SU-DHL-6 (cell line): ENCODE measurements around the gene LRRFIP1.

ENCODE experiments used
- H2AFZ ChIP-seq: fragments of 200-600 bp; sonication (generic); 2 replicates; pipeline ENCODE4 v1.6.1; 2014; ENCODE audit warnings: low read depth, mild to moderate bottlenecking, moderate library complexity, mixed read lengths, antibody characterized with exemption, low read length; ENCODE audit not compliant: severe bottlenecking
- H3F3A ChIP-seq: fragments of 200-600 bp; shearing (Covaris generic); 2 replicates; pipeline ENCODE4 v1.6.0; 2016; ENCODE audit warnings: antibody characterized with exemption, mild to moderate bottlenecking; ENCODE audit not compliant: insufficient read depth
- H3K27ac ChIP-seq: fragments of 200-600 bp; sonication (generic); 2 replicates; pipeline ENCODE4 v1.5.1; 2016; ENCODE audit warnings: low read depth, mild to moderate bottlenecking, low read length, moderate library complexity, mixed read lengths
- H3K27me3 ChIP-seq: fragments of 200-600 bp; sonication (generic), shearing (Covaris generic); 2 replicates; pipeline ENCODE4 v1.6.0; 2014; ENCODE audit warnings: mild to moderate bottlenecking, low read length
- H3K36me3 ChIP-seq: fragments of 200-600 bp; sonication (generic); 2 replicates; pipeline ENCODE4 v1.6.1; 2014; ENCODE audit warnings: mild to moderate bottlenecking, low read length, mixed read lengths
- H3K4me2 ChIP-seq: fragments of 300-600, 200-600 bp; shearing (Covaris generic), sonication (generic); 2 replicates; pipeline ENCODE4 v1.6.0; 2014; ENCODE audit warnings: low read length, low read depth, mild to moderate bottlenecking; ENCODE audit not compliant: poor library complexity, severe bottlenecking
- H3K4me3 ChIP-seq: fragments of 200-600 bp; sonication (generic); 2 replicates; pipeline ENCODE4 v1.5.1; 2014; ENCODE audit warnings: antibody characterized with exemption, low read length, mild to moderate bottlenecking, mixed read lengths; ENCODE audit not compliant: insufficient read depth, poor library complexity, severe bottlenecking
- H3K79me2 ChIP-seq: fragments of 200-600 bp; sonication (generic); 2 replicates; pipeline ENCODE4 v1.6.1; 2014; ENCODE audit warnings: mild to moderate bottlenecking, low read length, moderate library complexity; ENCODE audit not compliant: insufficient read depth
- H3K9ac ChIP-seq: fragments of 200-600 bp; sonication (generic); 2 replicates; pipeline ENCODE4 v1.7.0; 2014; ENCODE audit warnings: mild to moderate bottlenecking, low read length
- H3K9me2 ChIP-seq: fragments of 200-600 bp; sonication (generic); replicated peaks from 2 replicates; pipeline ENCODE4 v1.6.1; 2014; ENCODE audit warnings: low read length; ENCODE audit not compliant: insufficient read depth
- H3K9me3 ChIP-seq: fragments of 200-600 bp; sonication (generic); 2 replicates; pipeline ENCODE4 v1.6.1; 2014; ENCODE audit warnings: low read length, mixed read lengths; ENCODE audit not compliant: insufficient read depth
- H4K20me1 ChIP-seq: fragments of 200-600 bp; sonication (generic); 2 replicates; pipeline ENCODE4 v1.6.1; 2014; ENCODE audit warnings: low read depth, mild to moderate bottlenecking, antibody characterized with exemption, low read length, moderate library complexity, mixed read lengths
- CTCF ChIP-seq: fragments of 200-600 bp; sonication (generic); IDR thresholded peaks from one replicate; pipeline ENCODE4 v1.5.1; 2017; ENCODE audit warnings: antibody characterized with exemption, mild to moderate bottlenecking, low read length, moderate library complexity; ENCODE audit not compliant: insufficient read depth, poor library complexity, severe bottlenecking
- EZH2phosphoT487 ChIP-seq: fragments of 200-600 bp; sonication (generic), shearing (Covaris generic); conservative IDR thresholded peaks from 2 replicates; pipeline ENCODE4 v1.6.1; 2018; ENCODE audit warnings: mild to moderate bottlenecking, antibody characterized with exemption, low read length, moderate library complexity, mixed read lengths

LRRFIP1 gene

GRCh38 chr2:237639836-237640220 is 12.4 kb downstream of the LRRFIP1 start:
- no peaks in the 10 kb centered on the region for H3F3A ChIP-seq
- no peak overlapping the region for H2AFZ ChIP-seq
- no peak overlapping the region for H3K9ac ChIP-seq
- H3K4me2 ChIP-seq: no peak overlapping the region
- no peaks in the 10 kb centered on the region for H3K9me2 ChIP-seq
- no peaks in the 10 kb centered on the region for H3K36me3 ChIP-seq
- H3K4me3 ChIP-seq: no peak overlapping the region
- peaks cover 3% of the 10 kb centered on the region; the same call in 1 of the 2 replicates for H3K27me3 ChIP-seq
- TF ChIP-seq CTCF (no peak), EZH2phosphoT487 (no peak)
- H3K79me2 ChIP-seq: no peaks in the 10 kb centered on the region
- peaks cover 4% of the 10 kb centered on the region; the same call in 1 of the 2 replicates for H3K9me3 ChIP-seq
- no peak overlapping the region for H3K27ac ChIP-seq
- H4K20me1 ChIP-seq: no peaks in the 10 kb centered on the region

- Histone ChIP-seq H3K36me3 (no peaks in the 10 kb centered on the region), H3K27ac (no peak overlapping the region), H3K27me3 (peaks cover 3% of the 10 kb centered on the region; the same call in 1 of the 2 replicates)
Measured at GRCh38 chr2:237640493-237640998, 13.2 kb downstream of the LRRFIP1 start.

GRCh38 chr2:237642038-237642734 is 14.8 kb downstream of the LRRFIP1 start:
- H3K4me3 ChIP-seq: no peak overlapping the region
- H3F3A ChIP-seq: no peaks in the 10 kb centered on the region
- H2AFZ ChIP-seq: no peak overlapping the region
- no peaks in the 10 kb centered on the region for H3K27me3 ChIP-seq
- peaks cover 4% of the 10 kb centered on the region; the same call in 1 of the 2 replicates for H3K9me3 ChIP-seq
- no peaks in the 10 kb centered on the region for H3K9me2 ChIP-seq
- no peak overlapping the region for H3K4me2 ChIP-seq
- H3K9ac ChIP-seq: no peak overlapping the region
- no peaks in the 10 kb centered on the region for H3K36me3 ChIP-seq
- no peaks in the 10 kb centered on the region for H3K79me2 ChIP-seq
- H4K20me1 ChIP-seq: no peaks in the 10 kb centered on the region
- no peak overlapping the region for H3K27ac ChIP-seq
- TF ChIP-seq EZH2phosphoT487: no peak
- TF ChIP-seq CTCF: no peak

More at GRCh38 chr2:237640493-237640998, 13.2 kb downstream of the LRRFIP1 start:
- no peak overlapping the region for H3K4me3 ChIP-seq
- TF ChIP-seq CTCF (no peak), EZH2phosphoT487 (no peak)
- H2AFZ ChIP-seq: no peak overlapping the region
- no peaks in the 10 kb centered on the region for H3K79me2 ChIP-seq
- peaks cover 4% of the 10 kb centered on the region; the same call in 1 of the 2 replicates for H3K9me3 ChIP-seq
- no peak overlapping the region for H3K9ac ChIP-seq
- H3K4me2 ChIP-seq: no peak overlapping the region
- no peaks in the 10 kb centered on the region for H3K9me2 ChIP-seq
- H3F3A ChIP-seq: no peaks in the 10 kb centered on the region
- no peaks in the 10 kb centered on the region for H4K20me1 ChIP-seq
